T-helper 2 cell (primary cell): Measurements from ENCODE around the gene MTHFD2L.
A peak's percentile ranks its signal among the peaks of the same experiment; 100 is the strongest.
"Not testable (repeated sequence)": the region's sequence is repeated elsewhere in the genome, so short reads cannot be mapped to it uniquely, and the experiment has no call there.

Source experiments
- DNase-seq, 5 experiments: peaks; one replicate each; pipeline versions ENCODE4 v3.0.0 to v3.0.0-alpha.2; 2012 to 2022

Gene MTHFD2L

GRCh38 chr4:74340421-74340820 lies 182.5 kb downstream of the MTHFD2L start:
- DNase-seq, result not testable (repeated sequence)

GRCh38 chr4:74344031-74344430 lies 186.1 kb downstream of the MTHFD2L start:
- DNase-seq, result peak in 1 of 5 experiments; percentile 1
